NCI-H1694 (cell line): Measurements from ENCODE around the gene TIMM17B.
"Not testable (repeated sequence)": the region's sequence is repeated elsewhere in the genome, so short reads cannot be mapped to it uniquely, and the experiment has no call there.

Experiments
- DNase-seq: peaks from one replicate; lab custom pipeline; 2025; lab: John Stamatoyannopoulos, UW

The TIMM17B gene

DNA sequence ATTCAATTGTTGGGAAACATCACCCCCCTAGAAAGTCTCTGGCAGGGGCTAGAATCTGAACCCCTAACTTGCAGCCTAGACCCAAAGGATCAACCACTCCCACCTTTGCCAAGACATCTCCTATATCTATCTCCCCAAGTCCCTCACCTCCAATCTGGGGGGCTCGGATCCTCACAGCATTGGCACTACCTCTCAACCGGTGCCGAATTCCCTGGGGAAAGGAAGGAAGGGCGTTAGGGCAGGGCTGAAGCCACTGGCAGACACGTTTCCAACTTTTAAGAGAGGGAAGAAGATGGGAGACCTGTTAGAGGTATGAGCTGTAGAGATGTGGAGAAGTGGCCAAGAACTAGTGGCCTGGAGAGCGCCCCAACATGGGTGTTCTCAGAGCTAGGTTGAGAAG, 2.7 kb downstream of the TIMM17B start:
- DNase-seq, result no peak

DNA sequence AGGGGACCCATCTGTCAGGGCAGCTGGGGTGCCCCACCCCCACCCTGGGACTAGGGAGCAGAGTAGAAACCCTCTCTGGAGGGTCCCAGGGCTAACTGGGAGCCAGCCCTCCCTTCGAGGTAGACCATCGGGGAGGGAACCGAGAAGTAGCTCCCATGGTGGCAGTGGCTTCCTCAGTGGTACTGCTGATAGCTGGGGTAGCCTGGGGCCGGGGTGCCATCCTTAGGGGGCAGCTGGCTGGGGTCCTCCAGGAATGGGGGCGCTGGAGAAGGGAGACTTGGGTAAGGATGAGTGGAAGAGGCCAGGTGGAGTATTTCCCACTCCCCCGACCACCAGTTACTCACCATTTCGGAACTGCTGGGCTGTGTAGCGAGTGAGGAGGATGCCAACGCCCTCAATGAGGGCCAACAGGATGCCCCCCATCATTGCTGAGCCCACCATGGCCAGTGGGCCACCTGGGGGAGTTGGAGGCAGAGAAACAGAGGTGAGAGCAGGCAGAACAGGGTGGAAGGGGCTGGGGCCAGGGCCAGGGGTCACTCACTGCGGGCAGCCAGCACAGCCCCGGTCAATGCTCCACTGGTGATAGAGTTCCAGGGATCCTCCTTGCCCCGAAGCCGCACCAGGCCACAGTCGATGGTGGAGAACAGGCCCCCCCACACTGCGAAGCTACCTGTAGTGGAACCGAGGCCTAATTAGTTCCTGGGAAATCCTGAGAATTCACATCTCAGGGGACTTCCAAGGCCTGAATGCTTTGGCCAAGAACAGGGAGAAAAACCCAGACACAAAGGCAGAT, 3.8 kb downstream of the TIMM17B start:
- no peak for DNase-seq

DNA sequence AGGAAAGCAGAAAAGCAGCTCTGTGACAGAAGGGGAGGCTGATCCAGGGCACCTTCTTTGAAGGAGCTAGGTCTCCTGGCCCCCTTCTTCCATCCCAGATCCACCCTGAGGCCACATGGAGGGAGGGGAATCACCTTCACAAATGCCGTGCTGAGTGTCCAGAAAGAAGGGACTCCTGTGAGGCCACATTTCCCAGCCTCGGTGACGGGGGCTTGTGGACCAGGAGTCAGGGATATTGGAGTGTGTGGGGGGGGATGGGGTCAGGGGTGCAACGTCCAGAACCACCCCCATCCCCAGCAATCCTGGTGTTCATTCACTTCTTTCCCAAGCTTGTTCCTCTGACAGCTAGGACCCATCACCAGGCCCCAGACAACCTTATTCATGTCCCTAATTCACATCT, 4.7 kb downstream of the TIMM17B start:
- no peak for DNase-seq

DNA sequence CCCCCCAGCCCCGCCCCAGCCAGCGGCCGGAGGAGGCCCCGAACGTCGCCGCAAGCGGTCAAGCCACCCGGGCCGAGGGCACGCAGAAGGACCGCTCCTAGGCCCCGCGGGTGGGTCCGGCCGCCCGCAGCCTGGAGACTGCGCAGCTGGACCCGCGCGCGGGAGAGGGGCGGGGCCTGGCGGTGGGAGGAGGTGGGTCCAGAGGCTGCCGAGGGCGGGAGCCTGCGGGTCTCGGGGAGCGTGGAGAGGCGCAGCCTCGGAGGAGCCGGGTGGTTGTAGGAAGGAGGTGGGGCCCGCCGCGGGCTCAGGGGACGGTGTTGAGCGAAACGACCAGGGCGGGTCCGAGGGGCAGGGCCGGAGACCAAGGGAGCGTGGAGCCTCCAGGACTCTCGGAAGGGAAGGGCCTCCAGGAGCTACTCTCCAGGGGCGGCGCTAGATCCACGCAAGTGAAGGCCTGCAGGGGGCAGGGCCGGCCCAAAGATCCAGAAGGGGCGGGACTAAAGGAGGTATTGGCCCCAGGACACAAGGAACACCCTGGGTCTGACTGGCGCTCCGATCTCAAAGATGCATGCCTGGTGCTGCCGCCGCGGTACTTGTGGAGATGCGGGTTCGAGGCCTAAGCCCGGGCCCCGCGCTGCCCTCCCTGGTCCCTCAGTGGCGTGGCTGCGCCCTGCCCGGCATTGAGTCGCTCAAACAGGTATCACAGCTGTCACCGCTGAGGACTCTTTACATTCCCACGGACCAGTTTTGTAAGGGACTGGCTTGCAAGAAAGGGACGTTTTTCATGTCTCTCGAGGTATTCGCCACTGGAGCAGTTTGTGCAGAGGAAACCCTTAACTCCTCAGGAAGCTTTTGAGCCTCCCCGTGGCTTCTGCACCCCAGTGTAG, 5.9 kb downstream of the TIMM17B start:
- DNase-seq, result peak; percentile 65

DNA sequence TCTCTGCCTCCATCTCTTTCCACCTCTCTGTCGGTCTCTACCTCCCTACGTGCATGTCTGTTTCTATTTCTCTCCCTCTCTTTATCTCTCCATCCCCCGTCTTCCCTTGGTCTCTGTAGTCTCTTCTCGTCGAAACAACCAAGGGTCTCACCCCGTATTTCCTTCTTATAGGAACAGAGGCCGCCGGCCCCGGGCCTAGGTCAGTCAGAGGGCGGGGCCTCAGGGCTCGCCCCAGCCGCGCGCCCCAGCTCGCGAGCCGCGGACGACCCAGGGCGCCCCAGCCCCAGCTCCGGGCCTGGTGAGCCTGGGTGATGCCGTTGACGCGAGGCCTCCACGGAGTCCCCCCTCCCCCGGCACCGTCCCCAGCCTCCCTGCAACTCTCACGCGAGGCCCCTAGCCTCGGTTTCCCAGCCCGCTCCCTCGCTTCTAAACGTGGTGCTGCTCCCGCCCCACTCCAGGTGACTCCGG, 6.6 kb downstream of the TIMM17B start:
- DNase-seq, result no peak

DNA sequence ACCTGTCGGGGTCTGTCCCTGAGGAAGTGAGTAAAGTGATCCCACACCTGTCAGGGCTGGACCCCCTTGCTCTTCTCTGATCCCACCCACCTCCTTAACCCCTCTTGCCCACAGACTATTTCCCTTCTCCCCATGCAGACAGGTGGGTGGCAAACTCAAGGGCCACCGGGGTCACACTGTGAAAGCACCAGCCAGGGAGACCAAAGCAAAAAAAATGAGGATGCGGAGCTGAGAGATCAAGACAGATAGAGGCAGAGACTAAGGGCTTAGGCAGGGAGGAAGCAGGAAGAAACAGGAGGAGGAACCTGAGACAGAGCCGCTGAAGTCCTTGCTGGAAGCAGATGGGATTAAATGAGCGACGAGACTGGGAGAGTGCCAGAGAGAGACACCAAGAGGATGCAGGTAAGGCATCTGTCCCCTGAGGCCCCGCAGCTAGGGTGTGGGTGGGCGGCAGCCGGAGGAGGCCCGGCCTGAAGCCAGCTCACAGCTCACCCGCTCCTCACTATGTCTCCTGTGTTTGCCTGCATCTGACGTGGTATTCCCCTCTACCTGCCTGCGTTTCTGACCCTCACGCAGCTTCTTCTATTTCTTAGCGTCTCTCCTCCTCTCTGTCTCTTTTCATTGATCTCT, 7.2 kb downstream of the TIMM17B start:
- DNase-seq, result no peak

DNA sequence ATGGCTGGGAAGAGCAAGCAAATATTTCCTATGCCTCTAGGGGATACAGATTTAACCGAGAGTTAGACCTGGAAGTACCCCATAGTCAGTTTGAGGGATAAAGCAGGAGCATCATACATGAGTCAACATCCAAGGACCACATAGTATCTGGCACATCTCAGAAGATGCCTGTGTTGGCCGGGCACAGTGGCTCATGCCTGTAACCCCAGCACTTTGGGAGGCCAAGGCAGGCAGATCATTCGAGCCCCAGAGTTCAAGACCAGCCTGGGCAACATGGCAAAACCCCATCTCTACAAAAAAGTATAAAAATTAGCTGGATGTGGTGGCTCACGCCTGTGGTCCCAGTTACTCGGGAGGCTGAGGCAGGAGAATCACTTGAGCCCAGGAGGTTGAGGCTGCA, 11.0 kb downstream of the TIMM17B start:
- not testable (repeated sequence) for DNase-seq

DNA sequence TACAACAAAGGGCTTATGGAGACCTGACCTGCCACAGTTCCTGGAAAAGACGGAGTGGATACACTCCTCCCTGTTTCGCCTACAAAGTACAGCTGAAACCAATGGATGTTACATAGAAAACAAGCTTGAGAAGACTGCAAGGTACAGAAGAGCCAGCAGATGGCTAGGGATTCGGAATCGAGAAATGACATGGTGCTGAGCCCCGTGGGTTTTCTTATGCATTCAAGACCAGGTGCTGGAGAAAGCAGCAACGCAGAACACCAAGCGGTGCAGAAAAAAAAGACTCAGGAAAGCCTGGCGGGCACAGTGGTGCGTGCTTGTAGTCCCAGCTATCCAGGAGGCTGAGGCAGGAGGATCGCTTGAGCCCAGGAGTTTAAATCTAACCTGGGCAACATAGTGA, 13.8 kb downstream of the TIMM17B start:
- DNase-seq, result no peak

DNA sequence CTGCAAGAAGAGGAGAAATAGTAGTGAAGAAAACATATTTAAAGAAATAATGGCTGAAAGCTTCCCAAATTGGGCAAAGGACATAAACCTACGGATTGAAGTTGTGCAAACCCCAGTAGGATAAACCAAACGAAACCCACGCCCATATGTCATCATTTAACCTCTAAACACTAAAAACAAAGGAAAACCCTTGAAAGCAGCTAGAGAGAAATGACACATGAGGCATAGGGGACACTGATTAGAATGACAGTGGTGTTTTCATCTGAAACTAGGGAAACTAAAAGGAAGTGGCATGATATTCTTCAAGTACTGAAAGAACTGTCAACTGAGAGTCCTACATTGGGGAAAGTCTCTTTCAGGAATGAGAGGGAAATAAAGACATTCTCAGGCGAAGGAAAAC, 20.6 kb downstream of the TIMM17B start:
- not testable (repeated sequence) for DNase-seq

DNA sequence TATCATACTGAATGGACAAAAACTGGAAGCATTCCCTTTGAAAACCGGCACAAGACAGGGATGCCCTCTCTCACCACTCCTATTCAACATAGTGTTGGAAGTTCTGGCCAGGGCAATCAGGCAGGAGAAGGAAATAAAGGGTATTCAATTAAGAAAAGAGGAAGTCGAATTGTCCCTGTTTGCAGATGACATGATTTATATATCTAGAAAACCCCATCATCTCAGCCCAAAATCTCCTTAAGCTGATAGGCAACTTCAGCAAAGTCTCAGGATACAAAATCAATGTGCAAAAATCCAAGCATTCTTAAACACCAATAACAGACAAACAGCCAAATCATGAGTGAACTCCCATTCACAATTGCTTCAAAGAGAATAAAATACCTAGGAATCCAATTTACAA, 25.6 kb downstream of the TIMM17B start:
- not testable (repeated sequence) for DNase-seq

DNA sequence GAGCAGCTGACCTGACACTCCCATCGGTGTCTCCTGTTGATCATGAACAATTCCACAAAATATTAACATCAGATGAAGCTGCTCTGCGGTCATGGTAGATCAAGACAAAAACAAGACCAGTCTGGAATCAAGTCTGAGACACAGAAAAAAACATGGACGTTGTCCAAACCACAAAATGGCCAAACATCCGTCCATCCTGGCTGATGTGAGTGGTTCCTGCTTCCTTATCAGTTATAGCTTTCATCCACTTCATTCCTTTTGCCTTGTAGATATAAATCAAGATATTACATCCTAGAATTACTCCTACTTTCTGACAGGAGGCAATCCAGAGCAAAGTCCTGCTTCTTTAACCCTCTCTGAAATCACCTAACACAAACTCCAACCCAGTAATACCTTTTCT, 33.4 kb downstream of the TIMM17B start:
- DNase-seq, result no peak

DNA sequence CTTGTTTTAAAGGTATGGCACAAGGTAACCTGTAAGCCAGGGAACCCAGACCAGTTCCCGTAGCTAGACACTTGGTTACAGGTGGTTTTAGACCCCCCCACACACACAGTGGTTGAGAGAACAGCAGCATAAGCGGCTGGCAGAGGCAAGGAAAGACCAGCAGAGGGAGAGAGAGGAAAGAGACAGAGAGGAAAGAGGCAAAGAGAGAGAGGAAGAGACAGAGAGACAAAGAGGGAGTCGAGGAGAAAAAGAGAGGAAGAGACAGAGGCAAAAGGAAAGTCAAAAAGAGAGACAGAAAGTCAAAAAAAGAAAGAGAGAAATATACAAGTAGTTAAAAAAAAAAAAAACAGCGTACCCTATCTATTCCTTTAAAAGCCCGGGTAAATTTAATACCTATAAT, 42.7 kb downstream of the TIMM17B start:
- no peak for DNase-seq

DNA sequence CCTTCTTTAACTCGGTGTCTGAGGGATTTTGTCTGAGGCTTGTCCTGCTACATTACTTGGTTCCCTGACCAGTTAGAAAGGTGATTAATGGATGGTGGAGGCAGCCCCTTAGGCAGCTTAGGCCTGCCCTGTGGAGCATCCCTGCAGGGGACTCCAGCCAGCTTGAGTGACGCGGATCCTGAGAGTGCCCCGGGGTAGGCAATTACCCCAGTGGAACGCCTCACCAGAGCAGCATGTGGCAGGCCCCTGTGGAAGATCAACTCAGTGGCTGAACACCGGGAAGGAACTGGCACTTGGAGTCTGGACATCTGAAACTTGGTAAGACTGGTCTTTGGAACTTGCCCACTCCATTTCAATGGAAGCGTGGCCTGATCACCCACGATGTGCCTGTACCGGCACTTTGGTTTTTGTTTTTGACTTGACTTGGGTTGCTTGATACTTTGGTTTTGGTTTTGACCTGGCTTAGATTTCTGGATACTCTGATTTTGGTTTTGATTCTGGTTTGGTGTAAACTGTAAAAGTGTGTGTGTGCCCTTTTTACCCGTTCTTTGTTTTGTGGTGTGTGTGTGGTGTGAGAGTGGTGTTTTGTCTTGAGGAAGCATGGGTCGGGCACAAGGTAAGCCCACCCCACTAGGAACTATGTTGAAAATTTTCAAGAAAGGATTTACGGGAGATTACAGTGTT, 43.3 kb downstream of the TIMM17B start:
- not testable (repeated sequence) for DNase-seq

DNA sequence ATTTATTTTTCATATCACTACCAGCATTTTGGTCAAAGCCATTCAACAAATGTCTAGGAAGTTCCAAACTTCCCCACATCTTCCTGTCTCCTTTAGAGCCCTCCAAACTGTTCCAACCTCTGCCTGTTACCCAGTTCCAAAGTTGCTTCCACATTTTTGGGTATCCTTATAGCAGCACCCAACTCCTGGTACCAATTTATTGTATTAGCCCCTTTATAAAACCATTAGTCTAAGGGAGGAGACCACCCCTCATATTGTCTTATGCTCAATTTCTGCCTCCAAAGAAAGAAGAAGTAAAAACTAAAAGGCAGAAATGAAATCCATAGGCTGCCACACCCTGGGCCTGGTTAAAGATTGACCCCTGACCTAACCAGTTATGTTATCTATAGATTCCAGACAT, 44.1 kb downstream of the TIMM17B start:
- DNase-seq, result not testable (repeated sequence)

DNA sequence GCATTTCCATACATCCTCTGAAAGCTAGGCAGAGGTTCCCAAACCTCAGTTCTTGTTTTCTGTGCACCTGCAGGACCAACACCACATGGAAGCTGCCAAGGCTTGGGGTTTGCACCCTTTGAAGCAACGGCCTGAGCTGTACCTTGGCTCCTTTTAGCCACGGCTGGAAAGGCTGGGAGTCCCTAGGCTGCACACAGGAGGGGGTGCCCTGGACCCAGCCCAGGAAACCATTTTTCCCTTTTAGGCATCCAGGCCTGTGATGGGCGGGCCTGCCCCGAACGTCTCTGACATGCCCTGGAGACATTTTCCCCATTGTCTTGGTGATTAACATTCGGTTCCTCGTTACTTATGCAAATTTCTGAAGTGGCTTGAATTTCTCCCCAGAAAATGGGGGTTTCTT, 44.7 kb downstream of the TIMM17B start:
- no peak for DNase-seq

DNA sequence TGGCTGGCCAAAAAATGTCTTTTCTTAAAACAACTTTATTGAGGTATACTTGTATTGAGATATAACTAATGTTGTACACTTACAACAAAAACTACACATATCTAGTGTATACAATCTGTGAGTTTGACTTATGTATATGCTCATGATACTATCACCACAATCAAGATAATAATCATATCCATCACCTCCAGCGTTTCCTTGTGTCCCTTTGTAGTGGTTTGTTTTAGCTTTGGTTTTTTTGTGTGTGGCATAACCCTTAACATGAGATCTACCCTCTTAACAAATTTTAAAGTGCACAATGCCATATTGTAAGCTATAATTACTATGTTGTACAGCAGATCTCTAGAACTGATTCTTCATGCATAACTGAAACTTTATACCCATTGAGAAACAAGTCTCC, 48.7 kb downstream of the TIMM17B start:
- no peak for DNase-seq
